SKM-1 (cell line): ENCODE measurements around the gene WDR48.

Experiments used
- DNase-seq: peaks from one replicate; lab custom pipeline; 2025; ENCODE audit not compliant: unreplicated experiment; lab: John Stamatoyannopoulos, UW

The WDR48 gene

GRCh38 chr3:39101022-39101689 lies 49.3 kb downstream of the WDR48 start:
- DNase-seq: peak; percentile 50

- DNase-seq: no peak
These were observed 50.9 kb downstream of the WDR48 start for GRCh38 chr3:39102504-39103323.

DNA sequence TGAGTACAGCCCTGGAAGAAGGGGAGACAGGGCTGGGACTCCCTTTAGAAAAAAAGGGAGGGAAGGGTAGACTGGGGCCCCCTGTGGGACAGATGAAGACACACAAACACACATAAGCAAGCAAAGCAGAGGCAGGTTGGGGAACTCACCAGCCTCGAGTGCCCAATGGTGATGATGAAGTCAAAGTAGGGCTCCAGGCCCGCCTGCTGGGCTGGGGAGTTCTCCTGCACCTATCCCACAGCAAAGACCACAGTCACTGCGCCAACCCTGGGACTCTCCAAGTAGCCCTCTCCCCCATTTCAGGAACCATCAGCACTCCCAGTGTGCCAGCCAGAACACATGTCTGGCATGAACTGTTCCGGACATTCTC lies 51.5 kb downstream of the WDR48 start:
- no peak for DNase-seq

DNA sequence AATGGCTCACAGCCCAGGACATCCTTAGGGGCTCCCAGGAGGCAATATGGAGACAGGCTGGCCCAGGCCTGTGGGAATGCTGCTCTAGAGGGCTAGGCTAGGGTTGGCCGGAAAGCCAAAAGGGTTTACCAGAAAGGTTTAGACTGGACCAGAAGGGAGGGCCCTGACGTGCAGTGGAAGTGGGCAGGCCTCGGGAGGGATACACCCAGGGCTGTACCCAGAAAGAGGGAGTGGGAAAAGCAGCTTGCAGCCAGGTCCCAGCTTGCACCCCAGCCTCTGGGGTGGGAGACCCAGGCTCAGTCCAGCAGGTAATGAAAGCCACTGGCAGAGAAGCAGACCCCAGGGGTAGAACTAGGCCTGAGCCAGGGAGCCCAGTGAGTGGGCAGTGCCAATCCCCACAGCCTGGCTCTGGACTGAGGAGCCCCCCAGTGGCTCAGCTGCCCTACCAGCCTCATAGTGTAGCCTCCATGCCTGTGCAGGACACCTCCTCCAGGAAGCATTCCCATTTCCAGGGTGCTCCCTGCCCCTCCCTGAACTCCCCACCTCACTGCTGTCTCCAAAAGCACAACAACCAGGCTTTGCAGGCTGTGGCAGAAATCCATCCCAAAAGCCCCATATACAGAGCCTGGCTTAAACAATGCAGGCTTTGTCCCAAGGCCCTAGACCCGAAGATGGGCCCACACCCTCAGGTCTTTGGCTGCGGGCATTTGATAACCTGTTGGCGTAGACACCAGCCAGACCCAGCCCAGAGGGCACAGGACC lies 52.2 kb downstream of the WDR48 start:
- DNase-seq: no peak

DNA sequence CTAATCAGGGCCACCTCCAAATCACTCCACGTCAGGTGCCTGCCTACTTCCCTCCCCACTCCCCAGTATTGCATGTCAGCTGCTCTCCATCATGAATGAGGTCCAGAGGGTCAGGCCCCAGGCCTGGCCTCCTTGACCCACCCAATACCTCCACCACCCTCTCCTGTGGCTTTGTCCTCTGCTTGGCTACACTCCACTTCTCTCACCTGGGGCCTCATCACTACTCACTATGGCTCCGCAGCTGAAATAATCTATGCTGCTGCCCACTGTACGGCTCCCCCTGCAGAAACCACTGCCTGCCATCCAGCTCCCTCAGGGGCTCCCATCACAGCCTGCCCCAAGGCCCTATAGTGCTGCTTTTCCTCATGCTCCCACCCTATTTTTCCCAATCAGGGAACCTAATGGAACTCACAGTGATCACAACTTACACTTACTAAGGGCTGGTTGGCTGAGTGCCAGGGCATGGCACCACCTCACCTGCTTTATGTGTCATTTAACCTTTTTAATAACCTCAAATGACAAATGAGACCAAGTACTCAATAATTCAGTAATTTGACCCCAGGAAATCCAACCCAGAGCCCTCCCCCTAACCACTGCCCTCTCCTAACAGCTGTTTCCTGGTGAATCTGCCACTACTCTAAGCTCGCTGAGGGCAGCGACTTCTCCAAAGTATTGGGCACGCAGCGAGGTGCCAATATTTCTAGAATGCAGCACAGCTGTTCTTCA lies 53.3 kb downstream of the WDR48 start:
- DNase-seq: no peak

- no peak for DNase-seq
These were observed 53.9 kb downstream of the WDR48 start for GRCh38 chr3:39105687-39106063.

- DNase-seq: no peak
These were observed 54.5 kb downstream of the WDR48 start for GRCh38 chr3:39106281-39106811.

GRCh38 chr3:39106851-39107387 lies 55.1 kb downstream of the WDR48 start:
- no peak for DNase-seq

DNA sequence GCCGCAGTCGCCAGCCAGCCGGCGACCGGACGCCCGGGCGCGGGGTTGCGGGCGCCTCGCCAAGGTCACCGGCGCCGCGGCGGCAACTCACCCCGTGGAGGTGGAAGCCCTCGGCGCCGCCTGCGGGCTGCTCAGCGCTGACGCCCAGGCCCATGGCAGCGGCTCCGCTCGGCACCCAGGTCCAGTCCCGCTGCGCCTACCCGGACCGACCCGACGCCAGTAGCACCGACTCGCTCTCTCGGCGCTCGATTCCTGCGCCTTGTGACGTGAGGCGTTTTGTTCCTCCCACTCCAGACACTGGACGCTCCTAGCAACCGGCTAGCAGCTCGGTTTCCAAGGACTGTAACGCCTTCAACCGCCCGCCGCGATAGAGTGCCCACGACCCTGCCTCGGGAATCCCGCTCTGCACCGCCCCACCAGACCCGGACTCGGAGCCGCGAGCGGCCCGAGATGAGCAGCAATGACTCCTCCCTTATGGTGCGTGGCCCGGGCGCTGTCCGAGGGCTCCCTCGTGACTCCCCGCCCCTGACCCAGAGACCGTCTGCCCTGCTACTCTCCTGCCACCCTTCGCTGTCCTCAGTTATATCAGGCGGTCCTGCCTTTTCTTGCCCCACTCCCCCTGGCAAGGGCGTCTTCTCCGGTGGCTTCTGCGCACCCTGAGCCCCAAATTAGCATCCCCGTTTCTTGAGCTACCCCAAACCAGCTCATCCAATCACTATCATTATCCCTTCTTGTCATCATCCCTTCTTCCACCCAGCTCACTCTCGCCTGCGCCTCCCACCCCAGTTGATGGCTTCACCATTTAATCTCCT lies 55.8 kb downstream of the WDR48 start, which contains the start of the genes GORASP1 and TTC21A:
Gene GORASP1, minus strand, starts transcription at position 240 of the 812 bp plus-strand sequence. Its CDS starts 86 bp downstream, at position 154.
Gene TTC21A, plus strand, starts transcription at position 293 of the 812 bp plus-strand sequence. Its CDS starts 158 bp downstream, at position 451.
- peak; percentile 83 for DNase-seq

DNA sequence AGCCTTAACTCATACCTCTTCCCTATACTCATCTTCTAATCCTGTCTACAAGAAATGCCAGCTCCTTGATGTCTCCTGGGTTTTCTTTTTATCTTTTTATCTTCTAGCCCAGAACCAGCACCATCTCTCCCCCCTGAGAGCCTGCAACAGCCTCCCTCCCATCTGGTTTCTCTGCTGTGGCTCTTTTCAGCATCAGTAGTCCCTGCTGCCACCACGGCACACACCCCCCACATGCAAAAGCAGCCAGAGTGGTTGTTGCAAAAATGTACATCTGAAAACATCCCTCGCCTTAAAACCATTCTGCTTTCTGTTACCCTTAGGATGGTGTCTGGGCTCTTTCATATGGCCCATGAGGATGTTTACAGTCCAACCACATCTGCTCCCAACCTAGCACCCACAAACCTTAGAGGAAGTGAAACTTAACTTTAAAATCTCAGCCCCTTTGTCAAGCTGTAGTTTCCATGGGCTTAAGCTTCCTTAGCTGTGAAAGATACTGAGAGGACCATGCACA lies 56.4 kb downstream of the WDR48 start:
- DNase-seq: no peak

DNA sequence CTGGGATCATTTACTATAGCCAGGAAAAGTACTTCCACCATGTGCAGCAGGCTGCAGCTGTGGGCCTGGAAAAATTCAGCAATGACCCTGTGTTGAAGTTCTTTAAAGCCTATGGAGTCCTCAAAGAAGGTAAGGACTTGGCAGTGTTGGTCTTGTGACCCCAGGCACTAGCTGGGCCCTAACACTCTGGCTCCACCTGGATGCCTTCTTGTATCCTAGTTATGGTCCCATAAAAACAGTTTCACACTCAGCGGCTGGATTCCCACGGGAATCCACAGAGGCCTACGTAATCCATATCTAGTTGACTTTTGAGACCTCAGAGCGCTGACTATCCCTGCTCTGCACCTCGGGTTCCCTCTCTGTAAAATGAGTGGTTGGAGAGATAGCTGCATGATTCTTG lies 57.3 kb downstream of the WDR48 start:
- DNase-seq: no peak

DNA sequence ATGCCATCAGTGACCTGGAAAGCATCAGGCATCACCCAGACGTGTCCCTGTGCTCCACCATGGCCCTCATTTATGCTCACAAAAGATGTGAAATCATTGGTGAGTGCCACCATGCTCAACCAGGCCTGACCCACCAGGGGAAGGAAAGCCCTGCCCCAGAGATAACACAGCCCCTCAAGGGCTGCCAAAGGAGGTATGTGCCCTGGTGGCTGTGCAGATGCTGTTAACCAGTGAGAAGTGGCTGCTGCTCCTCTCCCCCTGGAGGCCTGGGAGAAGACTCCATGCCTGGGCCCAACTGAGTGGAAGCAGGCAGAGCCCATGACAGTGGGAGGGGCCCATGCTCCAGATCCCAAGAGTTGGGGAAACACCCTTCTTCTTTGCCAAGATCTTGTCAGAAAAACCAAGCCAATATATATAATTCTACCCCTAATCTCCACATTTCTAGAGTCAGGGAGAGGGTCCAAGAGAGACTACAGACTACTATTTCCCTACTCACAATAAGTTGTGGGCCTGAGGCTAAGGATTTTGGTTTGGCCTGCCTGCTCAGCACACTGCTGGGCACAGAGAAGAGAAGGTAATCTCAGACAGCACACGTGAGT lies 58.3 kb downstream of the WDR48 start:
- DNase-seq: no peak

DNA sequence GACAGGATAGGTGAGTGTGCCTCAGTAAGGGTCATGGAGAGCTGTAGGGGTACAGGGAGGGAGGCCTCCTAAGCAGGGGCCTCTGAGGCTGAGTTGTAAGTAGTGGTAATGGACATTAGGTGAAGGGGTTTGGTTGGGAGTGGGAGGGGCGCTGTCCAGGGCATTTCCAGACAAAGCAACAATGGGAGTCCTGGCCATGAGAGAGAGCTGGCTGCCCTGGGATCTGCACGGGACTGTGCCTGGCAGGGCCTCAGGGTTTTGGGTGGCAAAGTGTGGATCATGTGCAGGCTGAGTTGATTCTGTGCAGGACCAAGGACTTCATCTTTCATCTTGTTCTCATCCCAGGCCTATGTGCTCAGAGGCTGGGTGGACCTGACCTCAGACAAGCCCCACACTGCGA lies 60.3 kb downstream of the WDR48 start:
- DNase-seq: no peak

DNA sequence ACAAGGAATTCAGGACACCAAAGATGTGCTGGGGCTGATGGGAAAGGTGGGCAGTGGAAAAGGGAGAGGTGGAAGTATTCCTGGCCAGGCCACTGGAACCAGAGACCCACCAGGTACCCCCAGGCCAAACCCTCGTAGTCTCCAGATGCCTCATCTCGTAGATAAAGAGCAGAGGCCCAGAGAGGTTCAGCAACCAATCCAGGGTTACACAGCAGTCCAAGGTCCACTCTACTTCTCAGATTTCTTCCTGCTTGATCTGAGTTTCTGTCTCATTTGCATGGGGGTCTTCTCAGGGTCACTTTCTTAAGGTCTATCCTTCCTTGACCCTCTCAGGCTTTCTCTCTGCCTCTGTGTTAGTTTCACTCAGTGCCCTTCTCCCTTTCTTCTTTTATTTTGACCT lies 60.7 kb downstream of the WDR48 start:
- DNase-seq: no peak

- DNase-seq: no peak
These were observed 61.5 kb downstream of the WDR48 start for GRCh38 chr3:39113291-39113690.

DNA sequence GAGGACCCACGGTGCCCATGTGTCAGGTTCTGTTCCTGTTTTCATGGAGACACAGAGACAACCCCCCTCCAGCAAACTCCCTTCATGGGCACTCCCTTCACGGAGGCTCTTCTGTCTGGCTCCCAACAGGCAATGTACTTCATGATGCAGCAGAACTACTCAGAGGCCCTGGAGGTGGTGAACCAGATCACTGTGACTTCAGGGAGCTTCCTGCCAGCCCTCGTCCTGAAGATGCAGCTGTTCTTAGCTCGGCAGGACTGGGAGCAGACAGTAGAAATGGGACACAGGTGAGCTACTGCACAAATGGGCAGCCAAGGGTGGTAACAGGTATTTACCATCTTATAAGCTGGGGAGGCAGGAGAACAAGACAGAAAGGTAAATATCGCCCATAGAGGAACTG lies 62.6 kb downstream of the WDR48 start:
- DNase-seq: no peak

GRCh38 chr3:39115870-39116269 lies 64.1 kb downstream of the WDR48 start:
- no peak for DNase-seq

DNA sequence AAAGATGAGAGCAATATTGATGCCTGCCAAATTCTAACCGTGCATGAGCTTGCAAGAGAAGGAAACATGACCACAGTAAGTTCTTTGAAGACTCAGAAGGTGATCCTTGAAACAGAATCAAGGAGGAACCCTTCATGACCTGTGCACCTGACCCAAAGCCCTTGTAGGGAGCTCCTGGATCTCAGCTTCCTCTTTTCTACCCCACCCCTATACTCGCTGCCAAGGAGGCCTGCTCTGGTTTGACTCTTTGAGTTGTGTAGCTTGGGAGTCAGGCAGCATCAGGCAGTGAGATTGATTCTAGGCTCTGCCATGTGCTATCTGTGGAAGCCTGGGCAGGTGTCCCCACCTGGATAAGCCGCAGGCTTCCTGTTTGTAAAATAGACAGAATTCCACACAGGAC lies 66.3 kb downstream of the WDR48 start:
- DNase-seq: no peak
